HepG2 (cell line): ENCODE measurements around the gene GTF2F2. TPM values are rescaled to one million over a fixed set of nuclear protein-coding genes. Genes with fewer than 3 reads are reported as not detected.

ENCODE experiments used
- ATAD3A ChIP-seq: sonication (generic); formaldehyde crosslinking; IDR thresholded peaks from 2 replicates; pipeline ENCODE4 v1.4.0; 2020; ENCODE audit warnings: missing genetic modification reagents
- HNRNPLL ChIP-seq: fragments of 200-400 bp; formaldehyde crosslinking; IDR thresholded peaks from 2 replicates; pipeline ENCODE4 v1.6.1; 2017; ENCODE audit warnings: mild to moderate bottlenecking, low read depth, low read length; ENCODE audit not compliant: poor library complexity, severe bottlenecking
- MATR3 ChIP-seq: sonication (generic); formaldehyde crosslinking; IDR thresholded peaks from 2 replicates; pipeline ENCODE4 v1.4.0; 2020; ENCODE audit warnings: missing genetic modification reagents
- POLR2A ChIP-seq, 2 experiments: IDR thresholded peaks; 2 replicates each; pipeline ENCODE4 v1.6.1; 2011; ENCODE audit warnings: low read depth in 2 of 2, low read length in 2 of 2, mild to moderate bottlenecking in 1 of 2, moderate library complexity in 1 of 2; ENCODE audit not compliant: insufficient read depth in 1 of 2
- REXO4 ChIP-seq: sonication (generic); formaldehyde crosslinking; IDR thresholded peaks from 2 replicates; pipeline ENCODE4 v1.8.0; 2022; ENCODE audit warnings: missing genetic modification reagents, mild to moderate bottlenecking, borderline replicate concordance
- SIN3A ChIP-seq: IDR thresholded peaks from 2 replicates; pipeline ENCODE4 v1.6.1; 2011; ENCODE audit warnings: low read depth, mild to moderate bottlenecking, control low read depth, low read length, borderline replicate concordance
- ZBTB38 ChIP-seq: sonication (generic); formaldehyde crosslinking; IDR thresholded peaks from 2 replicates; pipeline ENCODE4 v1.5.1; 2020; ENCODE audit warnings: mild to moderate bottlenecking, missing genetic modification reagents
- ZNF136 ChIP-seq: sonication (generic); formaldehyde crosslinking; IDR thresholded peaks from 2 replicates; pipeline ENCODE4 v1.8.1; 2022; ENCODE audit warnings: low read depth, mild to moderate bottlenecking, moderate library complexity, missing genetic modification reagents
- ZNF670 ChIP-seq: sonication (generic); formaldehyde crosslinking; IDR thresholded peaks from 2 replicates; pipeline ENCODE4 v1.8.0; 2022; ENCODE audit warnings: mild to moderate bottlenecking, missing genetic modification reagents, borderline replicate concordance
- polyA plus RNA-seq, 8 experiments: library from polyadenylated mRNA; depleted of rRNA in 3 of 8; stranded (reverse) in 7 of 8; unstranded in 1 of 8; fragments of >200 nt; fragmentation: Illumina TruSeq in 4 of 8; extraction: Trizol in 4 of 8; gene quantifications; 2 replicates each; pipeline versions ENCODE4 v1.2.1 to v1.2.3, GENCODE V29; 2011 to 2016; ENCODE audit warnings: low read depth in 4 of 8, missing spikeins in 1 of 8, mixed read lengths in 1 of 8; ENCODE audit not compliant: insufficient read depth in 1 of 8
- total RNA-seq, 5 experiments: library from RNA; depleted of rRNA; stranded (reverse); fragments of >200 nt; fragmentation: Illumina TruSeq; extraction: Trizol; gene quantifications; 2 replicates each; pipeline ENCODE4 v1.2.3, GENCODE V29; 2016; ENCODE audit warnings: low read depth in 1 of 5
- TF ChIP-seq, protein P1 (sequence below): sonication (generic); formaldehyde crosslinking; conservative IDR thresholded peaks from 2 replicates; pipeline ENCODE4 v1.4.0; 2020; ENCODE audit warnings: missing genetic modification reagents
- TF ChIP-seq, protein P2 (sequence below): sonication (generic); formaldehyde crosslinking; IDR thresholded peaks from 2 replicates; pipeline ENCODE4 v1.5.0; 2020; ENCODE audit warnings: missing genetic modification reagents

Gene GTF2F2
- total and polyA plus RNA-seq, 2 of the 13 experiments (the other 11 are each of a cell fraction or from before 2014, with no cell fraction given), result 10.6 to 32.8 TPM

DNA sequence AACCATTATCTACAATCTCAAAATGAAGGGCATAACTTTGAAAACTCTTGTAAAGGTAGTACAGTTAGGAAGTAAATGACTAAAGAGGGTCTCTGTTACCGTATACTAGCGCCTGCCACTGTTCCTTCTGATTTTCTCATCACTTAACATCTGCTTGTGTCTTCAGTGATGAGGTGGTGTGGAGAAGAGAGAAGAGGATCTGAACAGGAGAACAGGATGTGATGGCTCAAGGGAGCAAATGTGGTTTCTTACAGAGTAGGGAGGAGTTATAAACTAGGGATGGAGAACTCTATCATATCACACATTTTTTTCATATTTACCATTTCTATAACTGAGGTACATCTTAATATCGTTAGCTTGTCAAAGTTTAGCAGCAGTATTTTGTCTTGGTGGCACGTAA, 79.4 kb downstream of the GTF2F2 start (continued):
- TF ChIP-seq, protein P1, sequence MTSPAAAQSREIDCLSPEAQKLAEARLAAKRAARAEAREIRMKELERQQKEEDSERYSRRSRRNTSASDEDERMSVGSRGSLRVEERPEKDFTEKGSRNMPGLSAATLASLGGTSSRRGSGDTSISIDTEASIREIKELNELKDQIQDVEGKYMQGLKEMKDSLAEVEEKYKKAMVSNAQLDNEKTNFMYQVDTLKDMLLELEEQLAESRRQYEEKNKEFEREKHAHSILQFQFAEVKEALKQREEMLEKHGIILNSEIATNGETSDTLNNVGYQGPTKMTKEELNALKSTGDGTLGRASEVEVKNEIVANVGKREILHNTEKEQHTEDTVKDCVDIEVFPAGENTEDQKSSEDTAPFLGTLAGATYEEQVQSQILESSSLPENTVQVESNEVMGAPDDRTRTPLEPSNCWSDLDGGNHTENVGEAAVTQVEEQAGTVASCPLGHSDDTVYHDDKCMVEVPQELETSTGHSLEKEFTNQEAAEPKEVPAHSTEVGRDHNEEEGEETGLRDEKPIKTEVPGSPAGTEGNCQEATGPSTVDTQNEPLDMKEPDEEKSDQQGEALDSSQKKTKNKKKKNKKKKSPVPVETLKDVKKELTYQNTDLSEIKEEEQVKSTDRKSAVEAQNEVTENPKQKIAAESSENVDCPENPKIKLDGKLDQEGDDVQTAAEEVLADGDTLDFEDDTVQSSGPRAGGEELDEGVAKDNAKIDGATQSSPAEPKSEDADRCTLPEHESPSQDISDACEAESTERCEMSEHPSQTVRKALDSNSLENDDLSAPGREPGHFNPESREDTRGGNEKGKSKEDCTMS (CRISPR knock-in tag), result no peak
- TF ChIP-seq ZBTB38 (no peak), ZNF670 (CRISPR knock-in tag) (no peak), MATR3 (CRISPR knock-in tag) (no peak), ZNF136 (CRISPR knock-in tag) (no peak), SIN3A (no peak), REXO4 (CRISPR knock-in tag) (no peak), ATAD3A (no peak), HNRNPLL (no peak), POLR2A (IDR thresholded peaks at IDR 0.05; ENCODE audit: insufficient read depth in 1 of 2, low read depth in 2 of 2, low read length in 2 of 2) (no peak)
- TF ChIP-seq, protein P2, sequence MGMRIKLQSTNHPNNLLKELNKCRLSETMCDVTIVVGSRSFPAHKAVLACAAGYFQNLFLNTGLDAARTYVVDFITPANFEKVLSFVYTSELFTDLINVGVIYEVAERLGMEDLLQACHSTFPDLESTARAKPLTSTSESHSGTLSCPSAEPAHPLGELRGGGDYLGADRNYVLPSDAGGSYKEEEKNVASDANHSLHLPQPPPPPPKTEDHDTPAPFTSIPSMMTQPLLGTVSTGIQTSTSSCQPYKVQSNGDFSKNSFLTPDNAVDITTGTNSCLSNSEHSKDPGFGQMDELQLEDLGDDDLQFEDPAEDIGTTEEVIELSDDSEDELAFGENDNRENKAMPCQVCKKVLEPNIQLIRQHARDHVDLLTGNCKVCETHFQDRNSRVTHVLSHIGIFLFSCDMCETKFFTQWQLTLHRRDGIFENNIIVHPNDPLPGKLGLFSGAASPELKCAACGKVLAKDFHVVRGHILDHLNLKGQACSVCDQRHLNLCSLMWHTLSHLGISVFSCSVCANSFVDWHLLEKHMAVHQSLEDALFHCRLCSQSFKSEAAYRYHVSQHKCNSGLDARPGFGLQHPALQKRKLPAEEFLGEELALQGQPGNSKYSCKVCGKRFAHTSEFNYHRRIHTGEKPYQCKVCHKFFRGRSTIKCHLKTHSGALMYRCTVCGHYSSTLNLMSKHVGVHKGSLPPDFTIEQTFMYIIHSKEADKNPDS (CRISPR knock-in tag), result no peak
